8988T (cell line): Measurements from ENCODE around the gene ARL6IP4.
"Not testable (repeated sequence)": the region's sequence is repeated elsewhere in the genome, so short reads cannot be mapped to it uniquely, and the experiment has no call there.

Source experiments
- DNase-seq: peaks from one replicate; pipeline ENCODE4 v3.0.0; 2011

The ARL6IP4 gene

GRCh38 chr12:122980183-122981035, at the start of gene ARL6IP4:
Gene ARL6IP4 (plus strand): TSS chr12:122980681. CDS start chr12:122981140, 459 bp downstream.
- peak; percentile 97 for DNase-seq

- DNase-seq = no peak
Measured at GRCh38 chr12:122932207-122932606, 48.3 kb upstream of the ARL6IP4 start.

GRCh38 chr12:122934722-122935121, 45.8 kb upstream of the ARL6IP4 start:
- no peak for DNase-seq

- no peak for DNase-seq
Measured at GRCh38 chr12:122935318-122935717, 45.2 kb upstream of the ARL6IP4 start.

- DNase-seq = no peak
Measured at GRCh38 chr12:122937622-122938091, 42.8 kb upstream of the ARL6IP4 start.

GRCh38 chr12:122939125-122939524, 41.4 kb upstream of the ARL6IP4 start:
- DNase-seq = no peak

GRCh38 chr12:122941351-122941750, 39.1 kb upstream of the ARL6IP4 start:
- not testable (repeated sequence) for DNase-seq

GRCh38 chr12:122942637-122943036, 37.8 kb upstream of the ARL6IP4 start:
- peak; percentile 5 for DNase-seq

- peak; percentile 6 for DNase-seq
Measured at GRCh38 chr12:122943196-122943595, 37.3 kb upstream of the ARL6IP4 start.

- no peak for DNase-seq
Measured at GRCh38 chr12:122944605-122945592, 35.6 kb upstream of the ARL6IP4 start.

GRCh38 chr12:122946690-122947341, 33.7 kb upstream of the ARL6IP4 start:
- peak; percentile 95 for DNase-seq

- no peak for DNase-seq
Measured at GRCh38 chr12:122947352-122947792, 33.1 kb upstream of the ARL6IP4 start.

GRCh38 chr12:122948605-122949004, 31.9 kb upstream of the ARL6IP4 start:
- no peak for DNase-seq

- DNase-seq = no peak
Measured at GRCh38 chr12:122949405-122949804, 31.1 kb upstream of the ARL6IP4 start.

- no peak for DNase-seq
Measured at GRCh38 chr12:122949816-122950675, 30.4 kb upstream of the ARL6IP4 start.

GRCh38 chr12:122951406-122951805, 29.1 kb upstream of the ARL6IP4 start:
- no peak for DNase-seq

- DNase-seq = peak; percentile 91
Measured at GRCh38 chr12:122951979-122952892, 28.2 kb upstream of the ARL6IP4 start.

GRCh38 chr12:122955156-122955555, 25.3 kb upstream of the ARL6IP4 start:
- DNase-seq = no peak

- DNase-seq = no peak
Measured at GRCh38 chr12:122956035-122956434, 24.4 kb upstream of the ARL6IP4 start.

GRCh38 chr12:122958198-122958888, 22.1 kb upstream of the ARL6IP4 start:
- no peak for DNase-seq
